ENCODE results near the gene GPR171.
"Not testable (repeated sequence)": the region's sequence is repeated elsewhere in the genome, so short reads cannot be mapped to it uniquely, and the experiment has no call there.

The GPR171 gene, protein sequence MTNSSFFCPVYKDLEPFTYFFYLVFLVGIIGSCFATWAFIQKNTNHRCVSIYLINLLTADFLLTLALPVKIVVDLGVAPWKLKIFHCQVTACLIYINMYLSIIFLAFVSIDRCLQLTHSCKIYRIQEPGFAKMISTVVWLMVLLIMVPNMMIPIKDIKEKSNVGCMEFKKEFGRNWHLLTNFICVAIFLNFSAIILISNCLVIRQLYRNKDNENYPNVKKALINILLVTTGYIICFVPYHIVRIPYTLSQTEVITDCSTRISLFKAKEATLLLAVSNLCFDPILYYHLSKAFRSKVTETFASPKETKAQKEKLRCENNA

GRCh38 chr3:151203051-151203420 lies at the start of gene GPR171:
GPR171 (minus strand) TSS chr3:151203216; CDS start chr3:151199386, 3,830 bp downstream.
- no peak for DNase-seq (ENCODE audit: low spot score)

DNA sequence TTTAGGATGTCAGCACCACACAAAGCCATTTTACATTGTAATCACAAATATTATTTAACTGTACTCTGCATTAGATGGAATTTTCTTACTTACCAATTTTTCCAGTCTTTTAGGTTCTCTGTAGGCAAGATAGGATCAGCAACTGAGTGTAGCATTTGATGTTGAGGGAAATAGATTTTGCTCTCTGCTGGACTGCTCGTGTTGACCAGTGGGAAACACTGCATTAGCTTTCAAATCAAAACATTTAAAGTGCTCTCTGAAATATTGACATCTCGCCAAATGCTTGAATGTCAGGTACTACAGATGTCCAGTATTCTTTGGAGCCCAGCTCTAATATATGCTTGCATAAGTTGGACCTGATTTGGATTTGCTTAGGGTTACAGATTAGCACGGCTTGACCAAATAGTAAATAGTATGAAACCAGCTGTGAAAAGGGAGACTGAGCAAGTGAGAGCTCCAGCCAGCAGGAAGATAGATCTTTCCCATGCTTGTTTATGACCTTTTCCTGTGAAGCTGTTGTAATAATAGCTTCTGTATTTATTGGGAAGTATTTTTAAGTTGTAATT lies 45.8 kb upstream of the GPR171 start:
- no peak for DNase-seq (ENCODE audit: low spot score)

GRCh38 chr3:151242006-151242405 lies 39.0 kb upstream of the GPR171 start:
- not testable (repeated sequence) for DNase-seq (ENCODE audit: low spot score)

DNA sequence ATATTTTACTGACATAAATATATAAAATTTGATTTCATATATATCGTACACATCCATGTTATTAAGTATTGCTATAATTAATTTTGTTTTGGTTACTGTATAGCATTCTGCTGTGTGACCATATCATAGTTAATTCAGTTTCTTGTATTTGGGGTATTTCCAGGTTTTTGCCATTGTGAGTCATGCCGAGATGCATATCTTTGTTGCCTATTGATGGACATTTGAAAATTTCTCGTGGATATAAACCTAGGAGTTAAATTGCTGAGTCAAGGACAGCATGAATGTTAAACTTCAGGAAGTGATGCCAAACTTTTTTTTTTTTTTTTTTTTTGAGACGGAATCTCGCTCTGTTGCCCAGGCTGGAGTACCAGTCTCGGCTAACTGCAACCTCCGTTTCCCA lies 33.7 kb upstream of the GPR171 start:
- DNase-seq (ENCODE audit: low spot score), result no peak

- DNase-seq (ENCODE audit: low spot score), result no peak
These were observed 33.3 kb upstream of the GPR171 start for GRCh38 chr3:151236316-151236715.

- no peak for DNase-seq (ENCODE audit: low spot score)
These were observed 31.8 kb upstream of the GPR171 start for GRCh38 chr3:151234825-151235224.

DNA sequence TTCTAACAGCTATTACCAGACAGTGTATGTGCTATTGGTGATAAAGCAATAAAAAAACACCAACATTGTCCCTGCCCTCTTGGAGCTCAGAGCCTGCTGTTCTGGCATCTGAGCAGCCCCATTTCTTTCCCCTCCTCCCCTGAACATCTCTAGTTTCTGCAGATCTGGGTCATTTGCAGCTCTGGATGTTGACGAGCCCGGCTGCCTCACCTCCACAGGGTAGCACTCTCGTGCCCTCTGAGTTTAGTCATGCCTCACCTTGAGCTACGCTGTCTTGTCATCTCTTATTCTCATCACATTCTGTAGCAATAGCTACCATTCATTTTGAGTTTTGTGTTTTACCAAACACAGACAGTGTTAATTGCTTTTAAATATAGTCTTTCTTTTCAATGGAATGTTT lies 30.0 kb upstream of the GPR171 start:
- DNase-seq (ENCODE audit: low spot score), result no peak

GRCh38 chr3:151232403-151232802 lies 29.4 kb upstream of the GPR171 start:
- DNase-seq (ENCODE audit: low spot score), result not testable (repeated sequence)

DNA sequence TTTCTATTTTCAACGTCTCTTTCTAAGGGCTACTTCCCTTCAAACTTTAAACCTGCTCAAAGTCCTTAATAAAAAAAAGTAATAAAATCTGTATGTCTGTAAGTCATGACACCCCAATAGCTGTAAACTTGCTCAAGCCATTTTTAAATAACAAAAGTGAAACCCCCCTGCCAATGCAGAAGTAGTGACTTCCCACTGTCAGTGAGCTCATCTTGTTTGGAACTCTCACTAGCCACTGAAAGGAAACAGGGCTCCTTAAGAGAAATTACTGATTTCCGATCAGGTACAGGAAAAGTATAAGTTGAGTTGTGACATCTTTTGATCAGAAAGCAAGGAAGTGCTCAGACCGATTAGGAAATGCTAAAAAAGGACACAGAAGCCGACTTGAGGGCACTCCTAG lies 27.6 kb upstream of the GPR171 start:
- DNase-seq (ENCODE audit: low spot score), result no peak

DNA sequence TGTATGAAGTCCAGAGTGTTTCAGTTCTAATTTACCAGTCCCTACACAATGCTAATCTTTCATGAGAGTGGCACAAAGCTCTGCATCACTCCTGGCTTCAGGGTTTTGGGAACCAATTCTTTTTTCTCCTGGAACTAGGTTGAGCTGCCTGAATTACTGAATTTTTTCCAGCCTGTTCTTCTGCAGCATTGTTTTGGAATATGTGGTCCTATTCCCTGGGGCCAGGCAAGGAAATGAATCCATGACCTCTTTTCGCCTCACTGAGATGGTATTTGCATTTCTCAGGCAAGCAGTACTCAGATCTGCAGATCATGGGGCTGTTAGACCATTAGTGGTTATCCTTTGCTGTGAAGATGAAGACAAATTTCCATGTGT lies 25.6 kb upstream of the GPR171 start:
- DNase-seq (ENCODE audit: low spot score), result no peak

- peak; percentile 70 for DNase-seq (ENCODE audit: low spot score)
These were observed 25.0 kb upstream of the GPR171 start for GRCh38 chr3:151227807-151228665.

DNA sequence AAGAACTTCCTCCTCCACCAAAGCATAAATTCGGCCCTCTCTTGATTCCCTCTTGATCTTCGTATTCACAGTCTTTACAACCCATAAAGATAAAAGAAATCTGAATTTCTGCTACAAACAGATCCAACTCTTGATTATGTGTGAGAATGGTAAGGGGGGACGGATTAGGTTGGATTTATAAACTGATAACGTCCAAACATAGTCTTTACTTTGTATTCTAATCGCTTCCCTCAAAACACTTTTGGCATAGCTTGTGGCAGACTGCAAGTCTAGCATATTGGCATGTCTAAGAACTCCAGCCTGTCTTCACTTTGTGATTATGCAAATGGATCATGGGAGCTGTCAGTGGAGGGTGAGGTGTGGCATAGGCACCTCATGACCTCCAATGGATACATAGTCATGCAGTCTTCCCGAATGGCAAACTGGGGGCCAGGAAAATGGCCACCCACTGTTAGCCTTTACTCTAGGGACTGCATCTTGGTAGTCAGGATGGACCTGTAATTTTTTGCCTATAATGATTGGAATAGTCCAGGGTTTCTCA lies 24.3 kb upstream of the GPR171 start:
- no peak for DNase-seq (ENCODE audit: low spot score)

- DNase-seq (ENCODE audit: low spot score), result no peak
These were observed 23.8 kb upstream of the GPR171 start for GRCh38 chr3:151226825-151227224.

GRCh38 chr3:151226088-151226563 lies 23.1 kb upstream of the GPR171 start:
- DNase-seq (ENCODE audit: low spot score), result no peak

DNA sequence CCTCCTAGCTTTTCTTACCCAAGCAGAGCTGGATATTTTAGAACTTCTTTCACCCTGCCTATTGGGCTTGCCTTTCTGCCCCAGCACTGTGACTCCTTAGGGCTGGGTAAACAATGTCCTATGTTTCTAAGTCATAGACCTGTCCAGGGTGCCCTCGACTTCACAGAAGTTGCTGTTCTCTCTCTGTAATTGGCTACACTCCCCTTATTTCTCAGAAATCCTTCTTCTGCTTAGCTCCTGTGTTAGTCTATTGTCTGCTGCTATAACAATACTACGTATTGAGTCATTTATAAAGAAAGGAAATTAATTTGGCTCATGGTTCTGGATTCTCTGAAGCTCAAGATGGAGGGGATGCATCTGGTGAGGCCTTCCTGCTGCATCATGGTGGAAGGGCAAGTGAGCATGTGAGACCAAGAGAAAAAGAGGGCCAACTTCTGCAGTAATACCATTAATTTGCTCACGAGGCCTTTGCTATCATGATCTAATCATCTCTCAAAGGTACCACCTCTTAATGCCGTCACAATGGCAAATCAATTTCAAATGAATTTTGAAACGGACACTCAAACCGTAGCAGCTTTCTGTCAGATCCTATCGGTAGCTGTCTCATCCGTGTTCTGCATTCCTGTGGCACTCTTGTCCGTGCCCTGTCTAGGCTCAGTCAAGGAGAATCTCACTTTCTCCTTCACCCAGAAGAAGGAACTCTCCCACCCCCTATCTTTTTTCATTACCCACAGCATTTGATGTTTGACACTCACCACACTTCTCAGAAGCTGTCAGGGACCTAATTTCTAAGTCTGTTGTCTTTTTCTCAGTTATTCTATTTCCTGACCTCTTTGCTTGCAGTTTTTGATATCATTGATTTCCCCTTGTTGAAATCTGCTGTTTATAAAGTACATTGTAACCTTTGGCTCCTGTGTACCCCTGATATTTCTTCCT lies 22.3 kb upstream of the GPR171 start:
- DNase-seq (ENCODE audit: low spot score), result no peak

GRCh38 chr3:151224268-151224866 lies 21.4 kb upstream of the GPR171 start:
- no peak for DNase-seq (ENCODE audit: low spot score)

GRCh38 chr3:151219056-151219455 lies 16.0 kb upstream of the GPR171 start:
- DNase-seq (ENCODE audit: low spot score), result no peak

GRCh38 chr3:151218136-151218535 lies 15.1 kb upstream of the GPR171 start:
- DNase-seq (ENCODE audit: low spot score), result no peak

GRCh38 chr3:151216641-151217607 lies 13.9 kb upstream of the GPR171 start:
- DNase-seq (ENCODE audit: low spot score), result no peak

- no peak for DNase-seq (ENCODE audit: low spot score)
These were observed 11.4 kb upstream of the GPR171 start for GRCh38 chr3:151214459-151214858.

All from hematopoietic multipotent progenitor cell treated with erythropoietin and hydrocortisone succinate and interleukin-3 and kit ligand, for 15 days (in vitro differentiated cells).